HG03097 (cell line): ENCODE measurements around the gene NUDT3.
"Not testable (repeated sequence)": the region's sequence is repeated elsewhere in the genome, so short reads cannot be mapped to it uniquely, and the experiment has no call there.

ENCODE experiments used
- ATAC-seq: cut with Tn5 transposase; IDR thresholded peaks from one replicate; pipeline ENCODE4 v1.9.1; 2021; ENCODE audit not compliant: unreplicated experiment, low FRiP score

The NUDT3 gene

GRCh38 chr6:34346175-34347119 lies 46.0 kb downstream of the NUDT3 start:
- ATAC-seq = no peak

- ATAC-seq = no peak
Measured at GRCh38 chr6:34343806-34344205, 48.7 kb downstream of the NUDT3 start.

GRCh38 chr6:34342247-34342646 lies 50.2 kb downstream of the NUDT3 start:
- no peak for ATAC-seq

- no peak for ATAC-seq
Measured at GRCh38 chr6:34341481-34341971, 50.9 kb downstream of the NUDT3 start.

- ATAC-seq = no peak
Measured at GRCh38 chr6:34340906-34341480, 51.5 kb downstream of the NUDT3 start.

- ATAC-seq = no peak
Measured at GRCh38 chr6:34340394-34340793, 52.1 kb downstream of the NUDT3 start.

- ATAC-seq = no peak
Measured at GRCh38 chr6:34339971-34340370, 52.5 kb downstream of the NUDT3 start.

GRCh38 chr6:34339432-34339831 lies 53.0 kb downstream of the NUDT3 start:
- ATAC-seq = no peak

GRCh38 chr6:34338811-34339210 lies 53.7 kb downstream of the NUDT3 start:
- no peak for ATAC-seq

- no peak for ATAC-seq
Measured at GRCh38 chr6:34338377-34338776, 54.1 kb downstream of the NUDT3 start.

GRCh38 chr6:34334796-34335416 lies 57.6 kb downstream of the NUDT3 start:
- no peak for ATAC-seq

- ATAC-seq = no peak
Measured at GRCh38 chr6:34333858-34334257, 58.6 kb downstream of the NUDT3 start.

GRCh38 chr6:34332251-34333198 lies 59.9 kb downstream of the NUDT3 start:
- no peak for ATAC-seq

GRCh38 chr6:34331371-34332050 lies 61.0 kb downstream of the NUDT3 start:
- ATAC-seq = no peak

GRCh38 chr6:34329814-34330213 lies 62.7 kb downstream of the NUDT3 start:
- not testable (repeated sequence) for ATAC-seq

GRCh38 chr6:34328969-34329368 lies 63.5 kb downstream of the NUDT3 start:
- ATAC-seq = no peak

GRCh38 chr6:34327313-34328205 lies 64.9 kb downstream of the NUDT3 start:
- not testable (repeated sequence) for ATAC-seq

- no peak for ATAC-seq
Measured at GRCh38 chr6:34325633-34326032, 66.8 kb downstream of the NUDT3 start.
